ENCODE results near the gene CELF1. TPM values are rescaled to one million over a fixed set of nuclear protein-coding genes. Genes with fewer than 3 reads are reported as not detected.

Gene CELF1
- total and polyA plus RNA-seq, 9 of the 15 experiments (the other 6 are each of a cell fraction or from before 2014, with no cell fraction given), result 11.3 to 142 (median 77.4) TPM

GRCh38 chr11:47578524-47579494 lies 25.9 kb upstream of the CELF1 start, which contains the start of the genes KBTBD4 and NDUFS3 (continued):
- peak; percentile 84 for TF ChIP-seq ZNF511 (CRISPR knock-in tag; IDR thresholded peaks at IDR 0.05)
- TF ChIP-seq HCFC1 (IDR thresholded peaks at IDR 0.05; ENCODE audit: low read depth, low read length), result peak; percentile 95
- peak; percentile 100 for TF ChIP-seq NFRKB (IDR thresholded peaks at IDR 0.05; ENCODE audit: low read depth)
- peak in 1 of 2 experiments; percentile 91; a peak in 2 of 3 replicates for TF ChIP-seq CBX3 (IDR thresholded peaks at IDR 0.05; ENCODE audit: borderline replicate concordance in 1 of 2, low read length in 2 of 2)
- TF ChIP-seq EHMT2 (IDR thresholded peaks at IDR 0.05), result peak; percentile 51
- peak; percentile 39 for TF ChIP-seq POU5F1 (IDR thresholded peaks at IDR 0.05; ENCODE audit: borderline replicate concordance, low read depth, low read length, partially characterized antibody)
- TF ChIP-seq SAFB2 (IDR thresholded peaks at IDR 0.05; ENCODE audit: borderline replicate concordance, low read depth, low read length, severe bottlenecking), result no peak
- no peak for TF ChIP-seq MAFF (IDR thresholded peaks at IDR 0.05; ENCODE audit: low read length)
- peak; percentile 85 for TF ChIP-seq NUFIP1 (IDR thresholded peaks at IDR 0.05; ENCODE audit: partially characterized antibody)
- peak; percentile 97 for TF ChIP-seq EP400 (IDR thresholded peaks at IDR 0.05)
- peak; percentile 100 for TF ChIP-seq MYNN (IDR thresholded peaks at IDR 0.05)
- peak; percentile 82 for TF ChIP-seq MYNN (CRISPR knock-in tag; IDR thresholded peaks at IDR 0.05)
- no peak for TF ChIP-seq STAG1 (CRISPR knock-in tag; IDR thresholded peaks at IDR 0.05; ENCODE audit: borderline replicate concordance)
- TF ChIP-seq, protein P1, sequence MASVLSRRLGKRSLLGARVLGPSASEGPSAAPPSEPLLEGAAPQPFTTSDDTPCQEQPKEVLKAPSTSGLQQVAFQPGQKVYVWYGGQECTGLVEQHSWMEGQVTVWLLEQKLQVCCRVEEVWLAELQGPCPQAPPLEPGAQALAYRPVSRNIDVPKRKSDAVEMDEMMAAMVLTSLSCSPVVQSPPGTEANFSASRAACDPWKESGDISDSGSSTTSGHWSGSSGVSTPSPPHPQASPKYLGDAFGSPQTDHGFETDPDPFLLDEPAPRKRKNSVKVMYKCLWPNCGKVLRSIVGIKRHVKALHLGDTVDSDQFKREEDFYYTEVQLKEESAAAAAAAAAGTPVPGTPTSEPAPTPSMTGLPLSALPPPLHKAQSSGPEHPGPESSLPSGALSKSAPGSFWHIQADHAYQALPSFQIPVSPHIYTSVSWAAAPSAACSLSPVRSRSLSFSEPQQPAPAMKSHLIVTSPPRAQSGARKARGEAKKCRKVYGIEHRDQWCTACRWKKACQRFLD (CRISPR knock-in tag; IDR thresholded peaks at IDR 0.05), result no peak
- TF ChIP-seq, protein P2, sequence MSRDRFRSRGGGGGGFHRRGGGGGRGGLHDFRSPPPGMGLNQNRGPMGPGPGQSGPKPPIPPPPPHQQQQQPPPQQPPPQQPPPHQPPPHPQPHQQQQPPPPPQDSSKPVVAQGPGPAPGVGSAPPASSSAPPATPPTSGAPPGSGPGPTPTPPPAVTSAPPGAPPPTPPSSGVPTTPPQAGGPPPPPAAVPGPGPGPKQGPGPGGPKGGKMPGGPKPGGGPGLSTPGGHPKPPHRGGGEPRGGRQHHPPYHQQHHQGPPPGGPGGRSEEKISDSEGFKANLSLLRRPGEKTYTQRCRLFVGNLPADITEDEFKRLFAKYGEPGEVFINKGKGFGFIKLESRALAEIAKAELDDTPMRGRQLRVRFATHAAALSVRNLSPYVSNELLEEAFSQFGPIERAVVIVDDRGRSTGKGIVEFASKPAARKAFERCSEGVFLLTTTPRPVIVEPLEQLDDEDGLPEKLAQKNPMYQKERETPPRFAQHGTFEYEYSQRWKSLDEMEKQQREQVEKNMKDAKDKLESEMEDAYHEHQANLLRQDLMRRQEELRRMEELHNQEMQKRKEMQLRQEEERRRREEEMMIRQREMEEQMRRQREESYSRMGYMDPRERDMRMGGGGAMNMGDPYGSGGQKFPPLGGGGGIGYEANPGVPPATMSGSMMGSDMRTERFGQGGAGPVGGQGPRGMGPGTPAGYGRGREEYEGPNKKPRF (IDR thresholded peaks at IDR 0.05; ENCODE audit: low read depth, low read length), result no peak
- TF ChIP-seq BHLHE40 (IDR thresholded peaks at IDR 0.05; ENCODE audit: low read length), result 0 out of 2 replicates have a peak, but pooled peaks have one; percentile 6
- TF ChIP-seq HNRNPUL1 (IDR thresholded peaks at IDR 0.05; ENCODE audit: low read length), result no peak
- peak; percentile 85 for TF ChIP-seq OTX1 (CRISPR knock-in tag; IDR thresholded peaks at IDR 0.05)
- TF ChIP-seq TBP (optimal IDR thresholded peaks at IDR 0.05; ENCODE audit: low read depth, low read length), result peak; percentile 95
- TF ChIP-seq MAX (CRISPR knock-in tag; IDR thresholded peaks at IDR 0.05), result peak; percentile 64
- peak; percentile 87 for TF ChIP-seq ELF2 (CRISPR knock-in tag; IDR thresholded peaks at IDR 0.05)
- peak; percentile 45; the same call in 1 of the 2 replicates for TF ChIP-seq FOSL1 (tag; conservative IDR thresholded peaks at IDR 0.05)
- peak; percentile 56; the same call in 1 of the 2 replicates for TF ChIP-seq KHSRP (IDR thresholded peaks at IDR 0.05)
- TF ChIP-seq ELF4 (CRISPR knock-in tag; IDR thresholded peaks at IDR 0.05), result 0 out of 2 replicates have a peak, but pooled peaks have one; percentile 60
